IMR-90 (cell line): Measurements from ENCODE around the gene FOXI1. TPM values are rescaled to one million over a fixed set of nuclear protein-coding genes. Genes with fewer than 3 reads are reported as not detected.

ENCODE experiments used
- ATAC-seq: fragments of 200-7000 bp; cut with Tn5 transposase; 2 replicates; pipeline ENCODE4 v1.9.1; 2020; ENCODE audit warnings: low read depth, mild to moderate bottlenecking, moderate library complexity
- BruUV-seq: library from RNA; stranded (reverse); fragments of 400-500 nt; replicated peaks from 2 replicates; lab custom pipeline; 2021; lab: Mats Ljungman, UMichigan
- CTCF ChIA-PET: fragments of 300-600 bp; formaldehyde crosslinking; extraction: SDS; loops from one replicate; lab custom pipeline; 2021; ENCODE audit warnings: antibody characterized with exemption; lab: Yijun Ruan, JAX
- POLR2A ChIA-PET: fragments of 300-600 bp; sonication (Branson Sonifier 250); formaldehyde crosslinking; loops from one replicate; lab custom pipeline; 2022; ENCODE audit warnings: antibody characterized with exemption; ENCODE audit not compliant: unreplicated experiment; lab: Charles Lee
- DNase-seq: peaks from one replicate; pipeline ENCODE4 v3.0.0; 2013
- H2AFZ ChIP-seq: replicated peaks from 2 replicates; pipeline ENCODE3; 2013; ENCODE audit warnings: low read length, mild to moderate bottlenecking; ENCODE audit not compliant: poor library complexity
- H2AK5ac ChIP-seq: 2 replicates; pipeline ENCODE4 v1.6.1; 2013; ENCODE audit warnings: low read depth, low read length, inconsistent platforms
- H2AK9ac ChIP-seq: replicated peaks from 2 replicates; pipeline ENCODE3; 2013; ENCODE audit warnings: mild to moderate bottlenecking, low read depth, low read length, moderate library complexity; ENCODE audit not compliant: poor library complexity
- H2BK120ac ChIP-seq: 2 replicates; pipeline ENCODE4 v1.6.1; 2013; ENCODE audit warnings: low read depth, low read length, inconsistent platforms
- H2BK15ac ChIP-seq: 3 replicates; pipeline ENCODE4 v1.6.1; 2013; ENCODE audit warnings: low read depth, low read length, inconsistent platforms
- H2BK20ac ChIP-seq: 2 replicates; pipeline ENCODE4 v1.6.1; 2013; ENCODE audit warnings: low read depth, mild to moderate bottlenecking, inconsistent platforms, low read length, moderate library complexity
- H2BK5ac ChIP-seq: 2 replicates; pipeline ENCODE4 v1.6.1; 2013; ENCODE audit warnings: mild to moderate bottlenecking, low read depth, low read length, inconsistent platforms; ENCODE audit not compliant: poor library complexity, severe bottlenecking
- H3K14ac ChIP-seq: replicated peaks from 2 replicates; pipeline ENCODE4 v1.6.1; 2013; ENCODE audit warnings: low read depth, low read length, inconsistent platforms
- H3K18ac ChIP-seq: 2 replicates; pipeline ENCODE4 v1.6.1; 2013; ENCODE audit warnings: low read depth, low read length, control low read depth
- H3K23ac ChIP-seq: 2 replicates; pipeline ENCODE4 v1.6.1; 2013; ENCODE audit warnings: low read depth, low read length, inconsistent platforms
- H3K27ac ChIP-seq: 2 replicates; pipeline ENCODE4 v1.5.1; 2013; ENCODE audit warnings: mild to moderate bottlenecking, control low read depth, low read length; ENCODE audit not compliant: insufficient read depth
- H3K27me3 ChIP-seq: 2 replicates; pipeline ENCODE4 v1.6.1; 2013; ENCODE audit warnings: low read length; ENCODE audit not compliant: control insufficient read depth, insufficient read depth
- H3K36me3 ChIP-seq: 2 replicates; pipeline ENCODE4 v1.6.1; 2013; ENCODE audit warnings: low read length, mixed read lengths; ENCODE audit not compliant: control insufficient read depth, insufficient read depth
- H3K4ac ChIP-seq: 2 replicates; pipeline ENCODE4 v1.6.1; 2013; ENCODE audit warnings: low read depth, low read length, inconsistent platforms
- H3K4me1 ChIP-seq: 2 replicates; pipeline ENCODE4 v1.6.1; 2013; ENCODE audit warnings: low read length, mixed read lengths; ENCODE audit not compliant: control insufficient read depth, insufficient read depth
- H3K4me2 ChIP-seq: 2 replicates; pipeline ENCODE4 v1.6.1; 2013; ENCODE audit warnings: low read depth, mild to moderate bottlenecking, control low read depth, low read length, moderate library complexity
- H3K4me3 ChIP-seq: 2 replicates; pipeline ENCODE4 v1.5.1; 2013; ENCODE audit warnings: low read depth, mild to moderate bottlenecking, control low read depth, low read length, moderate library complexity; ENCODE audit not compliant: insufficient read depth
- H3K56ac ChIP-seq: 2 replicates; pipeline ENCODE4 v1.6.1; 2013; ENCODE audit warnings: low read length, inconsistent platforms; ENCODE audit not compliant: insufficient read depth; ENCODE audit errors: extremely low read depth
- H3K79me1 ChIP-seq, 2 experiments: 2 replicates each; pipeline ENCODE4 v1.6.1; 2013; ENCODE audit warnings: low read length in 2 of 2, inconsistent platforms in 1 of 2, low read depth in 1 of 2
- H3K9ac ChIP-seq: 2 replicates; pipeline ENCODE4 v1.6.1; 2013; ENCODE audit warnings: low read depth, low read length, control low read depth
- H3K9me1 ChIP-seq: 2 replicates; pipeline ENCODE4 v1.6.1; 2013; ENCODE audit warnings: low read length, inconsistent platforms; ENCODE audit not compliant: insufficient read depth
- H3K9me3 ChIP-seq: 2 replicates; pipeline ENCODE4 v1.6.1; 2013; ENCODE audit warnings: low read length; ENCODE audit not compliant: control insufficient read depth, insufficient read depth
- H4K20me1 ChIP-seq: 2 replicates; pipeline ENCODE4 v1.6.1; 2013; ENCODE audit warnings: low read length, inconsistent platforms; ENCODE audit not compliant: insufficient read depth
- H4K5ac ChIP-seq: 2 replicates; pipeline ENCODE4 v1.6.1; 2013; ENCODE audit warnings: mild to moderate bottlenecking, low read depth, low read length, control low read depth
- H4K8ac ChIP-seq, 2 experiments: 2 replicates each; pipeline ENCODE4 v1.6.1; 2013; ENCODE audit warnings: low read depth in 2 of 2, low read length in 2 of 2, control low read depth in 1 of 2, inconsistent platforms in 1 of 2
- H4K91ac ChIP-seq: 2 replicates; pipeline ENCODE4 v1.6.1; 2013; ENCODE audit warnings: low read depth, low read length, inconsistent platforms; ENCODE audit not compliant: insufficient read depth
- BHLHE40 ChIP-seq: fragments of 150-350 bp; IDR thresholded peaks from 2 replicates; pipeline ENCODE4 v1.6.1; 2016; ENCODE audit warnings: mild to moderate bottlenecking, low read depth, low read length
- CHD1 ChIP-seq: IDR thresholded peaks from 2 replicates; pipeline ENCODE4 v1.6.1; 2012; ENCODE audit warnings: low read depth, low read length, improper control_type of control experiment
- FOS ChIP-seq: fragments of 150-350 bp; IDR thresholded peaks from 2 replicates; pipeline ENCODE4 v1.6.1; 2016; ENCODE audit warnings: low read depth, low read length
- NFE2L2 ChIP-seq: fragments of 150-350 bp; IDR thresholded peaks from 2 replicates; pipeline ENCODE4 v1.6.1; 2016; ENCODE audit warnings: low read depth, mild to moderate bottlenecking, low read length
- RAD21 ChIP-seq: IDR thresholded peaks from 2 replicates; pipeline ENCODE4 v1.6.1; 2012; ENCODE audit warnings: low read length, improper control_type of control experiment
- SMC3 ChIP-seq: fragments of 150-350 bp; IDR thresholded peaks from 2 replicates; pipeline ENCODE4 v1.6.1; 2016; ENCODE audit warnings: low read depth, mild to moderate bottlenecking, antibody characterized with exemption, low read length, moderate library complexity
- WGBS, 2 experiments: methylation state at CpG; one replicate each; pipeline versions ENCODE4 v1.1.5 to v1.1.7; 2013; ENCODE audit warnings: missing lambda C conversion rate in 2 of 2; ENCODE audit not compliant: insufficient read length in 1 of 2; ENCODE audit errors: extremely low coverage in 2 of 2; 5-methylcytosine and 5-hydroxymethylcytosine counted together
- dilution Hi-C: fragments of 300-500 bp; cut with HindIII; formaldehyde crosslinking; loops from one replicate; pipeline ENCODE4 v1.14.3; 2018; ENCODE audit warnings: low sequenced_read_pairs; ENCODE audit not compliant: unreplicated experiment
- in situ Hi-C: fragments of 300-500 bp; cut with MboI; formaldehyde crosslinking; loops from 3 replicates; pipeline ENCODE4 v1.14.3; 2019; ENCODE audit warnings: low sequenced_read_pairs, inconsistent platforms, mixed read lengths
- intact Hi-C: fragments of 100-400 bp; cut with micrococcal nuclease; formaldehyde crosslinking; loops from 2 replicates; pipeline ENCODE4 v1.10.0; 2022
- polyA plus RNA-seq, 3 experiments: library from polyadenylated mRNA; depleted of rRNA; stranded (reverse); fragments of >200 nt; gene quantifications; 2 replicates each; pipeline ENCODE4 v1.2.3, GENCODE V29; 2012; ENCODE audit warnings: low replicate concordance in 1 of 3
- total RNA-seq: library from RNA; depleted of rRNA; stranded (reverse); fragments of >200 nt; gene quantifications from 2 replicates; pipeline ENCODE4 v1.2.3, GENCODE V29; 2012
- TF ChIP-seq, protein P1 (sequence below): fragments of 150-350 bp; IDR thresholded peaks from 2 replicates; pipeline ENCODE4 v1.6.1; 2017; ENCODE audit warnings: mild to moderate bottlenecking, antibody characterized with exemption, low read length, low read depth

FOXI1 gene
- total and polyA plus RNA-seq, 2 of the 4 experiments (the other 2 are of a cell fraction): not detected

DNA sequence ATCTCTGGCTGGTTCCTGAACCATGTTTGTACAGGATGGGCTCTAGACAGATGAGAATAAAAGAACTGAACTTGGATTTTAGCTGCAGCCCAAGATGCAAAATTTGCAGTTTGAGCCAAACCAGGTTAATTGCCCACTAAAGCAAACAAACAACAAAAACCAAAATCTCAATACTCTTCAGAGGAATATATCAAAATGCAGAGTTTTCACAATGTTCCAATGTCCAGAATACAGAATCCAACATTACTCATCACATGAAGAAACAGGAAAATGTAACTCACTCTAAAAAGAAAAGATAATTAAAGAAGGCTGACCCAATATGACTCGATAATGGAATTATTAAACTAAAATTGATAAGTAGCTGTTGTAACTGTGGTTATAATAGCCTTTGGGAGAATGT is 20.4 kb downstream of the FOXI1 start:
- H2AFZ ChIP-seq: no peak overlapping the region
- CTCF ChIA-PET: no interaction called here

More for the DNA sequence above, 20.4 kb downstream of the FOXI1 start:
- H3K18ac ChIP-seq: no peak overlapping the region
- no peaks in the 10 kb centered on the region for H4K20me1 ChIP-seq
- H3K14ac ChIP-seq: no peak overlapping the region
- no peak overlapping the region for H2AK5ac ChIP-seq
- H2AK9ac ChIP-seq: no peak overlapping the region
- no peak overlapping the region for H3K4me2 ChIP-seq
- no peaks in the 10 kb centered on the region for H3K36me3 ChIP-seq
- H3K9me1 ChIP-seq: no peaks in the 10 kb centered on the region
- POLR2A ChIA-PET: no interaction called here
- no peak overlapping the region for H4K8ac ChIP-seq
- no peaks in the 10 kb centered on the region for H3K79me1 ChIP-seq
- H2BK120ac ChIP-seq: no peak overlapping the region
- H3K4me1 ChIP-seq: no peaks in the 10 kb centered on the region; the same call in 1 of the 2 replicates
- dilution Hi-C loops: no loop called here
- no peak overlapping the region for H3K23ac ChIP-seq
- DNase-seq (no peak), ATAC-seq (no peak)
- H3K4me3 ChIP-seq: no peak overlapping the region
- no peaks in the 10 kb centered on the region for H3K9me3 ChIP-seq
- in situ Hi-C loops: no loop called here
- no peak overlapping the region for H2BK5ac ChIP-seq
- no peak overlapping the region for H4K5ac ChIP-seq
- no peak overlapping the region for H2BK20ac ChIP-seq
- H3K9ac ChIP-seq: no peak overlapping the region
- H4K91ac ChIP-seq: no peak overlapping the region
- WGBS, 2 experiments: no CpG with 5 or more reads among the region's 1 CpG
- H3K56ac ChIP-seq: no peak overlapping the region
- no peak overlapping the region for H3K4ac ChIP-seq
- TF ChIP-seq SMC3: no peak
- TF ChIP-seq RAD21: no peak
- TF ChIP-seq FOS: no peak
- TF ChIP-seq BHLHE40: no peak
- no peak for TF ChIP-seq CHD1
- no peak for TF ChIP-seq NFE2L2
- TF ChIP-seq, protein P1, sequence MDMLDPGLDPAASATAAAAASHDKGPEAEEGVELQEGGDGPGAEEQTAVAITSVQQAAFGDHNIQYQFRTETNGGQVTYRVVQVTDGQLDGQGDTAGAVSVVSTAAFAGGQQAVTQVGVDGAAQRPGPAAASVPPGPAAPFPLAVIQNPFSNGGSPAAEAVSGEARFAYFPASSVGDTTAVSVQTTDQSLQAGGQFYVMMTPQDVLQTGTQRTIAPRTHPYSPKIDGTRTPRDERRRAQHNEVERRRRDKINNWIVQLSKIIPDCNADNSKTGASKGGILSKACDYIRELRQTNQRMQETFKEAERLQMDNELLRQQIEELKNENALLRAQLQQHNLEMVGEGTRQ: no peak
- H3K27ac ChIP-seq: no peak overlapping the region
- BruUV-seq: no TSS peak
- intact Hi-C loops: no loop called here
- H2BK15ac ChIP-seq: no peak overlapping the region
- H3K27me3 ChIP-seq: no peaks in the 10 kb centered on the region
